Gastrocnemius medialis (tissue), 4 donors: ENCODE measurements around the gene RYR1. TPM values are rescaled to one million over a fixed set of nuclear protein-coding genes. Genes with fewer than 3 reads are reported as not detected.

Experiments
- ATAC-seq, 2 donors: fragments of 150-250 bp; one replicate each; pipeline ENCODE4 v1.9.1; 2016
- DNase-seq, 2 donors: peaks; one replicate each; pipeline ENCODE4 v3.0.0-alpha.2; 2019
- H3K27ac ChIP-seq, 4 donors: fragments of 200-600 bp; sonication (generic); 1 replicate in 1 of 4; 2 replicates in 3 of 4; pipeline ENCODE4 v1.5.1; 2016 to 2018; ENCODE audit warnings: mild to moderate bottlenecking in 2 of 4, moderate library complexity in 1 of 4
- H3K27me3 ChIP-seq, 3 donors: fragments of 200-600 bp; sonication (generic) in 2 of 3; 1 replicate in 1 of 3; 2 replicates in 2 of 3; pipeline versions ENCODE4 v1.5.1 to v1.6.0; 2016 to 2019; ENCODE audit warnings: mild to moderate bottlenecking in 1 of 3, moderate library complexity in 1 of 3
- H3K36me3 ChIP-seq, 2 donors: fragments of 200-600 bp; sonication (generic) in 1 of 2; one replicate each; pipeline ENCODE4 v1.5.1; 2017 to 2018
- H3K4me1 ChIP-seq, 2 donors: fragments of 200-600 bp; sonication (generic) in 1 of 2; one replicate each; pipeline ENCODE4 v1.5.1; 2016 to 2017; ENCODE audit warnings: mild to moderate bottlenecking in 2 of 2
- H3K4me3 ChIP-seq, 4 donors: fragments of 200-600 bp; sonication (generic) in 3 of 4; 1 replicate in 1 of 4; 2 replicates in 3 of 4; pipeline ENCODE4 v1.5.1; 2016 to 2019; ENCODE audit warnings: mild to moderate bottlenecking in 2 of 4
- H3K9me3 ChIP-seq, 3 donors: fragments of 200-600 bp; sonication (generic) in 2 of 3; 1 replicate in 1 of 3; 2 replicates in 2 of 3; pipeline ENCODE4 v1.5.1; 2016 to 2019
- CTCF ChIP-seq, 5 experiments: fragments of 450-650 bp in 3 of 5; fragments of 200-600 bp in 2 of 5; sonication (generic) in 2 of 5; IDR thresholded peaks in 4 of 5; conservative IDR thresholded peaks in 1 of 5; 1 replicate in 4 of 5; 2 replicates in 1 of 5; pipeline ENCODE4 v1.5.1; 2016 to 2019; ENCODE audit warnings: antibody characterized with exemption in 5 of 5, mild to moderate bottlenecking in 3 of 5, moderate library complexity in 3 of 5
- POLR2A ChIP-seq, 2 donors: fragments of 450-650 bp; IDR thresholded peaks; one replicate each; pipeline ENCODE4 v1.6.1; 2017; ENCODE audit warnings: antibody characterized with exemption in 2 of 2, mild to moderate bottlenecking in 2 of 2, moderate library complexity in 2 of 2
- in situ Hi-C, 4 donors: fragments of 200-750 bp; cut with MboI; loops; one replicate each; pipeline versions ENCODE4 v1.15.0 to v1.8.0; 2017; ENCODE audit warnings: low sequenced_read_pairs in 4 of 4
- intact Hi-C: fragments of 100-400 bp; cut with DNase I; formaldehyde crosslinking; loops from one replicate; pipeline ENCODE4 v1.15.1; 2023; ENCODE audit warnings: low total_unique reads
- total RNA-seq, 4 donors: library from RNA; depleted of rRNA; stranded (reverse); fragments of >200 nt; gene quantifications; one replicate each; pipeline versions ENCODE4 v1.1.0 to v1.2.3, GENCODE V29; 2016

RYR1 gene
- total RNA-seq, 4 donors from 2014 or later, result 607 to 831 (median 724) TPM

GRCh38 chr19:38583219-38583984 is 149.9 kb downstream of the RYR1 start:
- ATAC-seq, result no peak
- in situ Hi-C loops (no loop called here), intact Hi-C loops (no loop called here)
- Histone ChIP-seq H3K4me1 (no peaks in the 10 kb centered on the region), H3K4me3 (no peak overlapping the region), H3K9me3 (no peaks in the 10 kb centered on the region), H3K36me3 (peaks cover 0 to 89% of the 10 kb centered on the region in 2 donors), H3K27ac (no peak overlapping the region), H3K27me3 (no peaks in the 10 kb centered on the region)
- TF ChIP-seq POLR2A (IDR thresholded peaks at IDR 0.05) (no peak), CTCF (IDR thresholded peaks at IDR 0.05 in 4 of 5, conservative IDR thresholded peaks at IDR 0.05 in 1 of 5) (no peak)
- no peak for DNase-seq

DNA sequence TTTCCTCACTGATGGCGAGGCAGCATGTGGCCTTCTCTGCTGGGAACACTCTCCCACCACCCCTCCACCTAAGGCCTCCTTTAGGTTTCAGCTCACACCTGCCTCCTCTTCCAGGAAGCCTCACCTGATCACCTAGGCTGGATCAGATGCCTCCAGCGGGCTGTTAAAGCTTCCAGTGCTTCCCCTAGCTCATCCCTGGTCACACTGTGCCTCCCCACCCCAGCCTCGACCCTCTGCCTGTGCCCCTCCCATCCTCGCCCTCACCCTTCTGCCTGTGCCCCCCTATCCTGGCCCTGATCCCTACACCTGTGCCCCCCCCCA is 150.5 kb downstream of the RYR1 start:
- TF ChIP-seq POLR2A (IDR thresholded peaks at IDR 0.05) (no peak), CTCF (IDR thresholded peaks at IDR 0.05 in 4 of 5, conservative IDR thresholded peaks at IDR 0.05 in 1 of 5) (no peak)
- no peak for DNase-seq
- Histone ChIP-seq H3K4me3 (no peak overlapping the region), H3K4me1 (no peaks in the 10 kb centered on the region), H3K9me3 (no peaks in the 10 kb centered on the region), H3K36me3 (peaks cover 0 to 89% of the 10 kb centered on the region in 2 donors), H3K27me3 (no peaks in the 10 kb centered on the region), H3K27ac (no peak overlapping the region)
- ATAC-seq, result no peak
- intact Hi-C loops (no loop called here), in situ Hi-C loops (no loop called here)

DNA sequence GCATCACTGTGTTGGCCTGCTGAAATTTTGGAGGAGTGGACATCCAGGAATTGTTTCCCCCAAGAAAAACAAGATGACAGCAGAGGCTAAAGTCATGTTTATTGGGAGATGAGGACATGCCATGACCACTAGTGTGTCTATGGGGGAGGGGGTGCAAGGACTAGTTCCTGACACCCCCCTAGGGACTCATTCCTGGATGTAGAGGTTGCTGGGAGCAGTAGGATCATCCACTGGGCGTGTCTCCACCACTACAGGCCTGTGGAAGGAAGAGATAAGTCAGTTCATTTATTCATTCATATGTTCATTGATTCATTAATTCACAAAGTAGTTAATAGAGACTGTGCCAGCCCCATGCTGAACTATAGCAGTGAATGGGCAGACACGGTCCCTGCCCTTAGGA is 154.1 kb downstream of the RYR1 start:
- Histone ChIP-seq H3K4me3 (no peak overlapping the region), H3K9me3 (no peaks in the 10 kb centered on the region), H3K27me3 (no peaks in the 10 kb centered on the region), H3K36me3 (peaks cover 0 to 82% of the 10 kb centered on the region in 2 donors), H3K27ac (no peak overlapping the region), H3K4me1 (no peaks in the 10 kb centered on the region)
- DNase-seq (no peak), ATAC-seq (no peak)
- intact Hi-C loops (no loop called here), in situ Hi-C loops (no loop called here)
- no peak for TF ChIP-seq CTCF (IDR thresholded peaks at IDR 0.05 in 4 of 5, conservative IDR thresholded peaks at IDR 0.05 in 1 of 5)
- TF ChIP-seq POLR2A (IDR thresholded peaks at IDR 0.05), result no peak

GRCh38 chr19:38588041-38588440 is 154.6 kb downstream of the RYR1 start:
- Histone ChIP-seq H3K9me3 (no peaks in the 10 kb centered on the region), H3K27me3 (no peaks in the 10 kb centered on the region), H3K36me3 (peaks cover 0 to 77% of the 10 kb centered on the region in 2 donors), H3K4me3 (no peak overlapping the region), H3K4me1 (no peaks in the 10 kb centered on the region), H3K27ac (no peak overlapping the region)
- intact Hi-C loops (no loop called here), in situ Hi-C loops (no loop called here)
- TF ChIP-seq POLR2A (IDR thresholded peaks at IDR 0.05), result no peak
- no peak for TF ChIP-seq CTCF (IDR thresholded peaks at IDR 0.05 in 4 of 5, conservative IDR thresholded peaks at IDR 0.05 in 1 of 5)
- DNase-seq (no peak), ATAC-seq (no peak)

DNA sequence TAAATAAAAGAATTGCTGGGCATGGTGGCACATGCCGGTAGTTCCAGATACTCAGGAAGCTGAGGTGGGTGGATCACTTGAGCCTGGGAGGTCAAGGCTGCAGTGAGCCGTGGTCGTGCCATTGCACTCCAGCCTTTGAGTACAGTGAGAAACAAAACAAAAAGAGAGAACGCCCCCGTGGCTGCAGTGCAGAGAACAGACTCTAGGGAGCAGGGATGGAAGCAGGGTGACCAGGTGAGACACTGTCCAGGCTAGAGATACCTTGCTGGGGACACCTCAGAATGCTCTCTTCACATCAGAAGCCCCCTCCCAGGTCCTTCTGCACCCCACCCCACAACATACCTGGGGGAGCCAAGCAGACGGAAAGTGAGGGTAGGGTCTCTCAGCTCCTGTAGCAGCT is 159.4 kb downstream of the RYR1 start:
- TF ChIP-seq CTCF (IDR thresholded peaks at IDR 0.05 in 4 of 5, conservative IDR thresholded peaks at IDR 0.05 in 1 of 5), result no peak
- no peak for TF ChIP-seq POLR2A (IDR thresholded peaks at IDR 0.05)
- Histone ChIP-seq H3K4me1 (peaks cover 0 to 4% of the 10 kb centered on the region in 2 donors), H3K9me3 (no peaks in the 10 kb centered on the region), H3K27me3 (no peaks in the 10 kb centered on the region), H3K27ac (no peak overlapping the region), H3K4me3 (no peak overlapping the region), H3K36me3 (peaks cover 0 to 33% of the 10 kb centered on the region in 2 donors)
- intact Hi-C loops (loop anchor here (10.0 kb wide), 1 partner anchor 48 kb away; no protein-coding TSS in a partner anchor), in situ Hi-C loops (no loop called here)
- ATAC-seq, result no peak
- DNase-seq, result no peak
